K562 (cell line): ENCODE measurements around the gene AFG1L. TPM values are rescaled to one million over a fixed set of nuclear protein-coding genes. Genes with fewer than 3 reads are reported as not detected.

Experiments used
- ATAC-seq: fragments of 200-7000 bp; cut with Tn5 transposase; 3 replicates; pipeline ENCODE4 v1.9.1; 2020; ENCODE audit warnings: moderate library complexity
- BruUV-seq: library from RNA; stranded (reverse); fragments of 400-500 nt; replicated peaks from 2 replicates; lab custom pipeline; 2021; lab: Mats Ljungman, UMichigan
- CTCF ChIA-PET: fragments of 300-600 bp; formaldehyde crosslinking; extraction: SDS; loops from one replicate; lab custom pipeline; 2021; ENCODE audit warnings: low intra/inter-chr PET ratio; lab: Yijun Ruan, JAX
- POLR2A ChIA-PET: fragments of 300-600, 350-650 bp; sonication (Branson Sonifier 250); formaldehyde crosslinking; extraction: SDS; loops from one replicate; lab custom pipeline; 2021; ENCODE audit warnings: antibody characterized with exemption, inconsistent platforms; lab: Yijun Ruan, JAX
- DNase-seq, 4 experiments: peaks; one replicate each; pipeline versions ENCODE4 v3.0.0 to v3.0.0-alpha.2; 2011 to 2018; ENCODE audit warnings: low spot score in 3 of 4, mixed read lengths in 3 of 4; ENCODE audit errors: extremely low read depth in 1 of 4
- FAIRE-seq: peaks from 2 replicates; lab custom pipeline; 2011; peaks lifted over from hg19 to GRCh38; lab: Jason Lieb, UNC
- H2AFZ ChIP-seq: 2 replicates; pipeline ENCODE4 v1.6.0; 2011; ENCODE audit warnings: low read depth, low read length, control low read depth, inconsistent platforms
- H3K27ac ChIP-seq: fragments of 200-600 bp; 3 replicates; pipeline ENCODE4 v1.8.0; 2011; ENCODE audit warnings: low read depth, mild to moderate bottlenecking, control low read depth, inconsistent platforms, low read length, moderate library complexity, mixed read lengths; ENCODE audit errors: extremely low read depth
- H3K27me3 ChIP-seq, 2 experiments: fragments of 300-600 bp in 1 of 2; 2 replicates in 1 of 2; 3 replicates in 1 of 2; pipeline versions ENCODE4 v1.6.0 to v1.8.0; 2011; ENCODE audit warnings: inconsistent platforms in 2 of 2, low read length in 2 of 2, mild to moderate bottlenecking in 1 of 2, mixed read lengths in 1 of 2, moderate library complexity in 1 of 2; ENCODE audit not compliant: control insufficient read depth in 2 of 2, insufficient read depth in 2 of 2
- H3K36me3 ChIP-seq: fragments of 300-600 bp; 3 replicates; pipeline ENCODE4 v1.8.0; 2011; ENCODE audit warnings: mild to moderate bottlenecking, low read length, inconsistent platforms; ENCODE audit not compliant: control insufficient read depth, insufficient read depth
- H3K4me1 ChIP-seq, 2 experiments: fragments of 200-600 bp in 1 of 2; replicated peaks in 1 of 2; 2 replicates in 1 of 2; 3 replicates in 1 of 2; pipeline versions ENCODE4 v1.5.1 to v1.8.0; 2011; ENCODE audit warnings: inconsistent platforms in 2 of 2, low read length in 2 of 2, mild to moderate bottlenecking in 1 of 2, mixed read lengths in 1 of 2, moderate library complexity in 1 of 2; ENCODE audit not compliant: control insufficient read depth in 2 of 2, insufficient read depth in 2 of 2
- H3K4me2 ChIP-seq: 2 replicates; pipeline ENCODE4 v1.6.1; 2011; ENCODE audit warnings: low read length, control low read depth, inconsistent platforms, mixed read lengths; ENCODE audit not compliant: insufficient read depth
- H3K4me3 ChIP-seq: fragments of 200-600 bp; sonication (generic), shearing (Covaris generic); 2 replicates; pipeline ENCODE4 v1.5.1; 2016; ENCODE audit warnings: control low read depth, inconsistent platforms
- H3K79me2 ChIP-seq: fragments of 200-600 bp; 3 replicates; pipeline ENCODE4 v1.8.0; 2011; ENCODE audit warnings: low read length, inconsistent platforms; ENCODE audit not compliant: control insufficient read depth, insufficient read depth
- H3K9ac ChIP-seq, 2 experiments: 2 replicates each; pipeline versions ENCODE4 v1.6.0 to v1.6.1; 2011; ENCODE audit warnings: low read depth in 2 of 2, low read length in 2 of 2, control low read depth in 1 of 2, inconsistent platforms in 1 of 2, mild to moderate bottlenecking in 1 of 2, mixed read lengths in 1 of 2; ENCODE audit not compliant: insufficient read depth in 1 of 2
- H3K9me1 ChIP-seq: one replicate; pipeline ENCODE4 v1.6.0; 2011; ENCODE audit warnings: inconsistent platforms, mild to moderate bottlenecking, low read length, moderate library complexity; ENCODE audit not compliant: control insufficient read depth, insufficient read depth
- H3K9me3 ChIP-seq: replicated peaks from 2 replicates; pipeline ENCODE4 v1.5.1; 2011; ENCODE audit warnings: low read depth, low read length, inconsistent platforms; ENCODE audit not compliant: control insufficient read depth, insufficient read depth
- H4K20me1 ChIP-seq: replicated peaks from 2 replicates; pipeline ENCODE4 v1.6.1; 2011; ENCODE audit warnings: low read length, inconsistent platforms, mixed read lengths; ENCODE audit not compliant: control insufficient read depth, insufficient read depth
- ARID2 ChIP-seq: fragments of 450-650 bp; IDR thresholded peaks from 2 replicates; pipeline ENCODE4 v1.6.1; 2017; ENCODE audit warnings: antibody characterized with exemption, mild to moderate bottlenecking
- CC2D1A ChIP-seq: fragments of 450-650 bp; IDR thresholded peaks from 2 replicates; pipeline ENCODE4 v1.6.1; 2017; ENCODE audit warnings: mild to moderate bottlenecking
- CHD1 ChIP-seq: fragments of 200-600 bp; sonication (generic); IDR thresholded peaks from one replicate; pipeline ENCODE4 v1.6.1; 2012; ENCODE audit warnings: mild to moderate bottlenecking, moderate library complexity, low read length, inconsistent platforms
- MEF2D ChIP-seq: conservative IDR thresholded peaks from 2 replicates; pipeline ENCODE4 v1.6.1; 2016; ENCODE audit warnings: low read depth, missing genetic modification characterization, missing compliant biosample characterization
- NRF1 ChIP-seq, 2 experiments: fragments of 450-650 bp; IDR thresholded peaks in 1 of 2; conservative IDR thresholded peaks in 1 of 2; 2 replicates each; pipeline ENCODE4 v1.6.1; 2014; ENCODE audit warnings: mild to moderate bottlenecking in 2 of 2
- PHF20 ChIP-seq: fragments of 450-650 bp; IDR thresholded peaks from 2 replicates; pipeline ENCODE4 v1.6.1; 2018; ENCODE audit not compliant: partially characterized antibody
- SIN3A ChIP-seq, 2 experiments: fragments of 150-350 bp in 1 of 2; IDR thresholded peaks; 2 replicates each; pipeline ENCODE4 v1.6.1; 2011 to 2016; ENCODE audit warnings: borderline replicate concordance in 2 of 2, low read depth in 2 of 2, low read length in 2 of 2, mild to moderate bottlenecking in 2 of 2, moderate library complexity in 2 of 2; ENCODE audit not compliant: control insufficient read depth in 1 of 2
- STAT5B ChIP-seq: fragments of 250-450 bp; sonication (Bioruptor Pico); IDR thresholded peaks from 2 replicates; pipeline ENCODE4 v1.8.0; 2021; ENCODE audit warnings: mild to moderate bottlenecking, inconsistent platforms
- XRCC3 ChIP-seq: fragments of 450-650 bp; IDR thresholded peaks from 2 replicates; pipeline ENCODE4 v1.6.1; 2017; ENCODE audit warnings: mild to moderate bottlenecking, moderate library complexity
- ZFP36 ChIP-seq: fragments of 150-350 bp; IDR thresholded peaks from 2 replicates; pipeline ENCODE4 v1.6.1; 2018; ENCODE audit warnings: low read length, low read depth; ENCODE audit not compliant: partially characterized antibody
- ZNF551 ChIP-seq: fragments of 250-450 bp; sonication (Bioruptor Pico); IDR thresholded peaks from 2 replicates; pipeline ENCODE4 v1.5.0; 2021; ENCODE audit warnings: mild to moderate bottlenecking, moderate library complexity
- ZSCAN32 ChIP-seq: fragments of 450-650 bp; formaldehyde crosslinking; IDR thresholded peaks from 2 replicates; pipeline ENCODE4 v1.4.0; 2020; ENCODE audit warnings: mild to moderate bottlenecking, moderate library complexity
- WGBS: fragments of 100-300 bp; shearing (Covaris generic); methylation state at CpG from one replicate; pipeline ENCODE4 v1.1.6; 2016; ENCODE audit warnings: low coverage, mixed read lengths; ENCODE audit not compliant: insufficient coverage; ENCODE audit errors: missing lambda C conversion rate; 5-methylcytosine and 5-hydroxymethylcytosine counted together
- in situ Hi-C: fragments of 300-500 bp; cut with MboI; formaldehyde crosslinking; loops from 4 replicates; pipeline ENCODE4 v1.15.0; 2018; ENCODE audit warnings: inconsistent platforms, mixed read lengths
- intact Hi-C: fragments of 100-400 bp; cut with micrococcal nuclease; formaldehyde crosslinking; loops from 2 replicates; pipeline ENCODE4 v1.14.2; 2022
- polyA plus RNA-seq, 8 experiments: library from polyadenylated mRNA; depleted of rRNA in 4 of 8; stranded (reverse) in 5 of 8; unstranded in 3 of 8; fragments of >200 nt; fragmentation: Nextera tagmentation in 2 of 8; fragmentation: Illumina TruSeq in 1 of 8; extraction: Ambion mirVana in 2 of 8; extraction: Trizol in 1 of 8; gene quantifications; 2 replicates each; pipeline versions ENCODE4 v1.2.1 to v1.2.3, GENCODE V29; 2011 to 2014; ENCODE audit warnings: inconsistent platforms in 1 of 8, missing spikeins in 1 of 8
- total RNA-seq, 7 experiments: library from RNA; depleted of rRNA in 6 of 7; stranded (reverse); fragments of >200 nt in 6 of 7; fragmentation: Illumina TruSeq in 2 of 7; extraction: Trizol in 2 of 7; gene quantifications; 2 replicates each; pipeline versions ENCODE4 v1.2.1 to v1.2.3, GENCODE V29; 2011 to 2021; ENCODE audit warnings: low replicate concordance in 1 of 7

Gene AFG1L
- total and polyA plus RNA-seq, 9 of the 15 experiments (the other 6 are each of a cell fraction or from before 2014, with no cell fraction given) = 2.2 to 15.5 (median 5.8) TPM

- Histone ChIP-seq H3K9me1 (no peaks in the 10 kb centered on the region), H3K4me3 (no peak overlapping the region), H4K20me1 (no peaks in the 10 kb centered on the region), H3K4me2 (no peak overlapping the region), H3K27ac (no peak overlapping the region), H3K36me3 (no peaks in the 10 kb centered on the region), H3K9ac (no peak overlapping the region), H3K4me1 (no peaks in the 10 kb centered on the region), H3K9me3 (no peaks in the 10 kb centered on the region), H3K79me2 (no peaks in the 10 kb centered on the region), H2AFZ (no peak overlapping the region), H3K27me3 (no peaks in the 10 kb centered on the region)
- in situ Hi-C loops = no loop called here
- no peak for DNase-seq
- WGBS = 93% methylated on average over 2 of the region's 2 CpGs
- intact Hi-C loops = no loop called here
- BruUV-seq = no TSS peak
- POLR2A ChIA-PET = interaction anchor here (0.7 to 0.8 kb wide), 2 partner anchors 38 to 203 kb away, joined by 3 read pairs; no protein-coding TSS in a partner anchor
- no peak for ATAC-seq
- TF ChIP-seq NRF1 (conservative IDR thresholded peaks at IDR 0.05 in 1 of 2, IDR thresholded peaks at IDR 0.05 in 1 of 2) = no peak
- TF ChIP-seq CHD1 = no peak
- no peak for TF ChIP-seq STAT5B (CRISPR knock-in tag)
- no peak for TF ChIP-seq ZSCAN32 (CRISPR knock-in tag)
- no peak for TF ChIP-seq PHF20
- TF ChIP-seq ZNF551 (CRISPR knock-in tag) = no peak
- no peak for TF ChIP-seq CC2D1A
- TF ChIP-seq ARID2 = no peak
- no peak for TF ChIP-seq SIN3A (IDR thresholded peaks at IDR 0.05; ENCODE audit: borderline replicate concordance in 2 of 2, control insufficient read depth in 1 of 2, low read depth in 2 of 2, low read length in 2 of 2)
- TF ChIP-seq MEF2D = no peak
- TF ChIP-seq XRCC3 = no peak
- TF ChIP-seq ZFP36 = no peak
- CTCF ChIA-PET = no interaction called here
- FAIRE-seq = no peak
Observed at GRCh38 chr6:108454356-108454755, 159.5 kb downstream of the AFG1L start.
